ENCODE measurements around the gene ESYT3.

Gene ESYT3

DNA sequence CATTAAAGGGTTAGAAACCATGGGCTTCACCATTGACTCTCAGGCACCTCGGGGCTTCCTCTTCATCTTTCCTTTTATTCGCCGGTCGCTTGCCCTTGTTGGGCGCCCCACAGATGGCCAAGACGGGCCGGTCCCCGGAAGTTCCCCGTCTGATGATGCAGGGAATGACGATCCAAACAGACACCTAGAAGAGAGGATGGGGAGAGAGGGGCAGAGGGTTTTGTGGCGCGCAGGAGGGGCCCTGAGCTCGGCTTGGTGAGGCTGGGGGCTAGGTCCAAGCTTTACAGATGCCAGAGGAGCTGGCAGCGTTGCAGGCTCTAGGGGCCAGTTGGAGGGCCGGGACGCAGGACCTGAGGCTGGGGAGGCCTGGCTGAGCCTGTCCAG lies 532 bp upstream of the ESYT3 start:
- CTCF ChIA-PET, result interaction anchor here (1.4 to 2.0 kb wide), 2 partner anchors 15 to 20 kb away, joined by 5 to 17 read pairs; no protein-coding TSS in a partner anchor

GRCh38 chr3:138434875-138435772 lies 708 bp downstream of the ESYT3 start:
- DNase-seq (ENCODE audit: extremely low spot score), result no peak
- ChIA-PET POLR2A (no interaction called here), CTCF (interaction anchor here (1.4 to 2.0 kb wide), 2 partner anchors 17 to 21 kb away, joined by 5 to 17 read pairs; no protein-coding TSS in a partner anchor)
- TF ChIP-seq, protein P1, sequence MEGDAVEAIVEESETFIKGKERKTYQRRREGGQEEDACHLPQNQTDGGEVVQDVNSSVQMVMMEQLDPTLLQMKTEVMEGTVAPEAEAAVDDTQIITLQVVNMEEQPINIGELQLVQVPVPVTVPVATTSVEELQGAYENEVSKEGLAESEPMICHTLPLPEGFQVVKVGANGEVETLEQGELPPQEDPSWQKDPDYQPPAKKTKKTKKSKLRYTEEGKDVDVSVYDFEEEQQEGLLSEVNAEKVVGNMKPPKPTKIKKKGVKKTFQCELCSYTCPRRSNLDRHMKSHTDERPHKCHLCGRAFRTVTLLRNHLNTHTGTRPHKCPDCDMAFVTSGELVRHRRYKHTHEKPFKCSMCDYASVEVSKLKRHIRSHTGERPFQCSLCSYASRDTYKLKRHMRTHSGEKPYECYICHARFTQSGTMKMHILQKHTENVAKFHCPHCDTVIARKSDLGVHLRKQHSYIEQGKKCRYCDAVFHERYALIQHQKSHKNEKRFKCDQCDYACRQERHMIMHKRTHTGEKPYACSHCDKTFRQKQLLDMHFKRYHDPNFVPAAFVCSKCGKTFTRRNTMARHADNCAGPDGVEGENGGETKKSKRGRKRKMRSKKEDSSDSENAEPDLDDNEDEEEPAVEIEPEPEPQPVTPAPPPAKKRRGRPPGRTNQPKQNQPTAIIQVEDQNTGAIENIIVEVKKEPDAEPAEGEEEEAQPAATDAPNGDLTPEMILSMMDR (IDR thresholded peaks at IDR 0.05; ENCODE audit: control extremely low read depth, extremely low read depth, low read depth, missing control alignments), result no peak

More for the DNA sequence above, 532 bp upstream of the ESYT3 start:
- POLR2A ChIA-PET, result no interaction called here
- TF ChIP-seq, protein P1 (IDR thresholded peaks at IDR 0.05; ENCODE audit: control extremely low read depth, extremely low read depth, low read depth, missing control alignments), result no peak
- DNase-seq (ENCODE audit: extremely low spot score), result no peak

GRCh38 chr3:138435840-138436239 lies 1.4 kb downstream of the ESYT3 start:
- TF ChIP-seq, protein P1 (IDR thresholded peaks at IDR 0.05; ENCODE audit: control extremely low read depth, extremely low read depth, low read depth, missing control alignments), result no peak
- POLR2A ChIA-PET, result no interaction called here
- CTCF ChIA-PET, result no interaction called here
- no peak for DNase-seq (ENCODE audit: extremely low spot score)

DNA sequence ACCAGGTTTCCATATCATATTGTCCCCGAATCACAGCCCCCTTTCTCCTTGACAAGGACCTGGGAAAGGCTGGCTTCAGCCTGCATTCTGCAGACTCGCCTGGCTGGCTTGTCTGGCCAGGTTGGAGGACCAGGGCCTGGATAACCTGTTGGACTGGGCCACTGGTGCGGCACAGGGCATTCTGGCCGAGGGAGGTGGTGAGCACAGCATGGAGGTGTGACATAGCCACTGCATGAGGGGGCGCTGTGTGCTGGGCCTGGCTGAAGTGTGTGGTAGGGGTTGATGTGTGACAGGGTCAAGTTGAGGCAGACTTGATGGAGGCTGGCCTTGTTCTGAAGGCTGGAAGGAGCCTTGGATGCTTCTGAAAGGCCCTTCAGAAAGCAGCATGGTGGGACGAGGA lies 2.9 kb downstream of the ESYT3 start:
- DNase-seq (ENCODE audit: extremely low spot score), result no peak
- TF ChIP-seq, protein P1 (IDR thresholded peaks at IDR 0.05; ENCODE audit: control extremely low read depth, extremely low read depth, low read depth, missing control alignments), result no peak
- ChIA-PET CTCF (interaction anchor here (1.2 kb wide), 2 partner anchors 19 to 23 kb away, joined by 3 to 5 read pairs; no protein-coding TSS in a partner anchor), POLR2A (no interaction called here)

- ChIA-PET CTCF (interaction anchor here (0.9 to 1.5 kb wide), 3 partner anchors 20 to 484 kb away, joined by 3 to 5 read pairs (median 3); no protein-coding TSS in a partner anchor), POLR2A (no interaction called here)
- DNase-seq (ENCODE audit: extremely low spot score), result no peak
- TF ChIP-seq, protein P1 (IDR thresholded peaks at IDR 0.05; ENCODE audit: control extremely low read depth, extremely low read depth, low read depth, missing control alignments), result no peak
Measured at GRCh38 chr3:138438896-138439295, 4.5 kb downstream of the ESYT3 start.

DNA sequence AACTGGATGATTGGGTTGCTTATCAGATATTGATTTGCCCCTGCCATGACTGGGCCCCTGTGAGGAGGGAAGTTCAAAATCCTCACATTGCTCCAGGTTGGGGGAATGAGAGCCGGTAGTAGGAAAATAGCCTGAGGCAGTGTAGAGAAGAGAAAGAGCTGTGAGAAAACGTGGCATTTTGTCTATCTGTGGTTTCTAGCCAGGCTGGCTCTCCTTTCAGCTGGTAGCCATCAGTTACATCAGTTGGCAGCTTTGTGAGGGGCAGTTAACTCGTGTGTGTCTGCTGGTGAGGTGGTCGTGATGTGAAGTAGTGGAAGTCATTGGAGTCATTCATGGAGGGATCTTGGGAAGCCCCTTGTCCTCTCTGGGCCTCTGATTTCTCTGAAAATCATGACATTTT lies 5.2 kb downstream of the ESYT3 start:
- TF ChIP-seq, protein P1 (IDR thresholded peaks at IDR 0.05; ENCODE audit: control extremely low read depth, extremely low read depth, low read depth, missing control alignments), result no peak
- DNase-seq (ENCODE audit: extremely low spot score), result no peak
- POLR2A ChIA-PET, result no interaction called here
- CTCF ChIA-PET, result interaction anchor here (0.9 to 1.5 kb wide), 3 partner anchors 11 to 483 kb away, joined by 3 to 5 read pairs (median 4); no protein-coding TSS in a partner anchor

Measured in GM10248 (cell line).